ENCODE results near the gene LST1. TPM values are rescaled to one million over a fixed set of nuclear protein-coding genes. Genes with fewer than 3 reads are reported as not detected.

LST1 gene
- total RNA-seq, 1 donor from 2014 or later: 14.6 TPM

DNA sequence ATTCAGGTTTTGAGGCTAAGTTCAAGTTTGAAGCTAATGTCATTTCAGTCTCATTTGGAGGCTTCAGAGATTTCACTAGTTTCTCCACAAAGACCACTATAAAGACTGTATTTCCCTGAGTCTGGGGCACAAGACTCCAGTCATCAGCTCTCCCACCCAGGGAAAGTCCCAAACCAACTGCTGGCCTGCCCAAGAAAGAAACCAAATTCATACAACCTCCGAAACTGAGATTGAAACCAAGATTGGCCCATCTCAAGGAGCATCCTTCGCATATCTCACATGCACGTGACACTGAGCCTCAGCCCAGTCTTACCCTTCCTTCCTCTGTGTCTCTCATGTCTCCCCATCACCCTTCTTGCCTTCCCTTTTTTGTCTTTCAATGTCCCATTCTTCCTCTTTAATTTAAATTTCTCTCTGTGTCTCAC is 17.5 kb upstream of the LST1 start:
- Mint-ChIP-seq H3K4me3 (ENCODE audit: low read depth) (peak overlapping the region; percentile 64), H3K27me3 (ENCODE audit: low read depth) (peaks cover 18% of the 10 kb centered on the region), H3K27ac (peak overlapping the region; percentile 86), H3K4me1 (ENCODE audit: low read depth) (peaks cover 65% of the 10 kb centered on the region), H3K9me3 (no peaks in the 10 kb centered on the region), H3K36me3 (ENCODE audit: low read depth) (peaks cover 24% of the 10 kb centered on the region)
- intact Hi-C loops (cut with micrococcal nuclease): loop anchor here (1.0 kb wide), 3 partner anchors 8 to 21 kb away; partner anchors contain the start of gene NFKBIL1
- peak; percentile 78 for DNase-seq (ENCODE audit: low spot score)

DNA sequence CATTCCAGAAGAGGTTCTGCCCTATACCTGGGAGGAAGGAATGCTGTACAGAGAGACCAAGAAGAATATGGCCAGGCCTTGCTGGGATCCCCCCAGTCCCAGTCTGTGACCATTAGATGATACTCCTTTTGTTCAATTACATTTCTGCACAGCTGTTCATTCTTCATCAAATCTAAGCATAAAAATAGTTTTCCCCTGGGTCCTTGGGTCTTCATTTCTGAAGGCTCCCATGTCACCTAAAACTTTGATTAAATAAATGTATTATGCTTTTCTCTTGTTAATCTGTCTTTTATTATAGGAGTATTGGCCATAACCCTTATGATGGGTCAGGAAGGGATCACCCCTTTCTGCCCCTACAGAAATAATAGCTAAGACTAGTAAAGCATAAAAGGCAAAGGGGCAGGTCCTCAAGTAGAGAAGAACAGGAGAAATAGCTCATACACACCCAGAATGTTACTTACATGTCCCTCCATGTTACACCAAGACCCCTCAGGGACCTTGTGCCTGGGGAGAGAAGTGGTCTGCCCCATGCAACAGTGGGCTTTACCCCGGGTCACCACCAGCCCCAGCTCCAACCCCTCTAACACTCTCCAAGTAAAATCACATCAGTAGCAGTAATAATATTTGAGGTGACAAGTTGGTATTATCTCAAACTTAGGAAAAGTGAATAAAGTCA is 16.1 kb upstream of the LST1 start:
- H3K36me3 Mint-ChIP-seq (ENCODE audit: low read depth): peaks cover 19% of the 10 kb centered on the region
- H3K27ac Mint-ChIP-seq: no peak overlapping the region
- intact Hi-C loops (cut with micrococcal nuclease): loop anchor here (10.0 kb wide), 1 partner anchor 255 kb away; the partner anchor contains the start of gene HSPA1B
- peaks cover 13% of the 10 kb centered on the region for H3K27me3 Mint-ChIP-seq (ENCODE audit: low read depth)
- DNase-seq (ENCODE audit: low spot score): no peak
- H3K4me1 Mint-ChIP-seq (ENCODE audit: low read depth): peaks cover 71% of the 10 kb centered on the region
- H3K4me3 Mint-ChIP-seq (ENCODE audit: low read depth): no peak overlapping the region
- H3K9me3 Mint-ChIP-seq: no peaks in the 10 kb centered on the region

DNA sequence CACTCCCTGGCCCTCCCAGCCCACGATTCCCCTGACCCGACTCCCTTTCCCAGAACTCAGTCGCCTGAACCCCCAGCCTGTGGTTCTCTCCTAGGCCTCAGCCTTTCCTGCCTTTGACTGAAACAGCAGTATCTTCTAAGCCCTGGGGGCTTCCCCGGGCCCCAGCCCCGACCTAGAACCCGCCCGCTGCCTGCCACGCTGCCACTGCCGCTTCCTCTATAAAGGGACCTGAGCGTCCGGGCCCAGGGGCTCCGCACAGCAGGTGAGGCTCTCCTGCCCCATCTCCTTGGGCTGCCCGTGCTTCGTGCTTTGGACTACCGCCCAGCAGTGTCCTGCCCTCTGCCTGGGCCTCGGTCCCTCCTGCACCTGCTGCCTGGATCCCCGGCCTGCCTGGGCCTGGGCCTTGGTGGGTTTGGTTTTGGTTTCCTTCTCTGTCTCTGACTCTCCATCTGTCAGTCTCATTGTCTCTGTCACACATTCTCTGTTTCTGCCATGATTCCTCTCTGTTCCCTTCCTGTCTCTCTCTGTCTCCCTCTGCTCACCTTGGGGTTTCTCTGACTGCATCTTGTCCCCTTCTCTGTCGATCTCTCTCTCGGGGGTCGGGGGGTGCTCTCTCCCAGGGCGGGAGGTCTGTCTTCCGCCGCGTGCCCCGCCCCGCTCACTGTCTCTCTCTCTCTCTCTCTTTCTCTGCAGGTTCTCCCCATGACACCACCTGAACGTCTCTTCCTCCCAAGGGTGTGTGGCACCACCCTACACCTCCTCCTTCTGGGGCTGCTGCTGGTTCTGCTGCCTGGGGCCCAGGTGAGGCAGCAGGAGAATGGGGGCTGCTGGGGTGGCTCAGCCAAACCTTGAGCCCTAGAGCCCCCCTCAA is 13.8 kb upstream of the LST1 start, which contains the start of gene LTA:
LTA (plus strand) TSS at position 249 of the 871 bp plus-strand sequence; CDS start at position 703, 454 bp downstream.
- intact Hi-C loops (cut with micrococcal nuclease): loop anchor here (2.0 to 10.0 kb wide), 2 partner anchors 81 to 253 kb away; partner anchors contain the start of genes BAG6 and HSPA1B
- peaks cover 83% of the 10 kb centered on the region for H3K4me1 Mint-ChIP-seq (ENCODE audit: low read depth)
- H3K9me3 Mint-ChIP-seq: no peaks in the 10 kb centered on the region
- peaks cover 35% of the 10 kb centered on the region for H3K36me3 Mint-ChIP-seq (ENCODE audit: low read depth)
- peak; percentile 60 for DNase-seq (ENCODE audit: low spot score)
- peak within 1 kb of the TSS; percentile 92 for H3K4me3 Mint-ChIP-seq (ENCODE audit: low read depth)
- H3K27me3 Mint-ChIP-seq (ENCODE audit: low read depth): peaks cover 6% of the 10 kb centered on the region
- peak within 1 kb of the TSS; percentile 95 for H3K27ac Mint-ChIP-seq

DNA sequence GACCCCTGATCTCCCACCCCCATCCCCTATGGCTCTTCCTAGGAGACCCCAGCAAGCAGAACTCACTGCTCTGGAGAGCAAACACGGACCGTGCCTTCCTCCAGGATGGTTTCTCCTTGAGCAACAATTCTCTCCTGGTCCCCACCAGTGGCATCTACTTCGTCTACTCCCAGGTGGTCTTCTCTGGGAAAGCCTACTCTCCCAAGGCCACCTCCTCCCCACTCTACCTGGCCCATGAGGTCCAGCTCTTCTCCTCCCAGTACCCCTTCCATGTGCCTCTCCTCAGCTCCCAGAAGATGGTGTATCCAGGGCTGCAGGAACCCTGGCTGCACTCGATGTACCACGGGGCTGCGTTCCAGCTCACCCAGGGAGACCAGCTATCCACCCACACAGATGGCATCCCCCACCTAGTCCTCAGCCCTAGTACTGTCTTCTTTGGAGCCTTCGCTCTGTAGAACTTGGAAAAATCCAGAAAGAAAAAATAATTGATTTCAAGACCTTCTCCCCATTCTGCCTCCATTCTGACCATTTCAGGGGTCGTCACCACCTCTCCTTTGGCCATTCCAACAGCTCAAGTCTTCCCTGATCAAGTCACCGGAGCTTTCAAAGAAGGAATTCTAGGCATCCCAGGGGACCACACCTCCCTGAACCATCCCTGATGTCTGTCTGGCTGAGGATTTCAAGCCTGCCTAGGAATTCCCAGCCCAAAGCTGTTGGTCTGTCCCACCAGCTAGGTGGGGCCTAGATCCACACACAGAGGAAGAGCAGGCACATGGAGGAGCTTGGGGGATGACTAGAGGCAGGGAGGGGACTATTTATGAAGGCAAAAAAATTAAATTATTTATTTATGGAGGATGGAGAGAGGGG is 12.6 kb upstream of the LST1 start:
- Mint-ChIP-seq H3K9me3 (no peaks in the 10 kb centered on the region), H3K4me1 (ENCODE audit: low read depth) (peaks cover 76% of the 10 kb centered on the region), H3K27ac (peak overlapping the region; percentile 95), H3K36me3 (ENCODE audit: low read depth) (peaks cover 44% of the 10 kb centered on the region), H3K27me3 (ENCODE audit: low read depth) (peaks cover 6% of the 10 kb centered on the region), H3K4me3 (ENCODE audit: low read depth) (peak overlapping the region; percentile 92)
- intact Hi-C loops (cut with micrococcal nuclease): loop anchor here (2.0 to 10.0 kb wide), 2 partner anchors 79 to 251 kb away; partner anchors contain the start of genes BAG6 and HSPA1B
- no peak for DNase-seq (ENCODE audit: low spot score)

DNA sequence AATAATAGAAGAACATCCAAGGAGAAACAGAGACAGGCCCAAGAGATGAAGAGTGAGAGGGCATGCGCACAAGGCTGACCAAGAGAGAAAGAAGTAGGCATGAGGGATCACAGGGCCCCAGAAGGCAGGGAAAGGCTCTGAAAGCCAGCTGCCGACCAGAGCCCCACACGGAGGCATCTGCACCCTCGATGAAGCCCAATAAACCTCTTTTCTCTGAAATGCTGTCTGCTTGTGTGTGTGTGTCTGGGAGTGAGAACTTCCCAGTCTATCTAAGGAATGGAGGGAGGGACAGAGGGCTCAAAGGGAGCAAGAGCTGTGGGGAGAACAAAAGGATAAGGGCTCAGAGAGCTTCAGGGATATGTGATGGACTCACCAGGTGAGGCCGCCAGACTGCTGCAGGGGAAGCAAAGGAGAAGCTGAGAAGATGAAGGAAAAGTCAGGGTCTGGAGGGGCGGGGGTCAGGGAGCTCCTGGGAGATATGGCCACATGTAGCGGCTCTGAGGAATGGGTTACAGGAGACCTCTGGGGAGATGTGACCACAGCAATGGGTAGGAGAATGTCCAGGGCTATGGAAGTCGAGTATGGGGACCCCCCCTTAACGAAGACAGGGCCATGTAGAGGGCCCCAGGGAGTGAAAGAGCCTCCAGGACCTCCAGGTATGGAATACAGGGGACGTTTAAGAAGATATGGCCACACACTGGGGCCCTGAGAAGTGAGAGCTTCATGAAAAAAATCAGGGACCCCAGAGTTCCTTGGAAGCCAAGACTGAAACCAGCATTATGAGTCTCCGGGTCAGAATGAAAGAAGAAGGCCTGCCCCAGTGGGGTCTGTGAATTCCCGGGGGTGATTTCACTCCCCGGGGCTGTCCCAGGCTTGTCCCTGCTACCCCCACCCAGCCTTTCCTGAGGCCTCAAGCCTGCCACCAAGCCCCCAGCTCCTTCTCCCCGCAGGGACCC is 11.7 kb upstream of the LST1 start:
- peaks cover 50% of the 10 kb centered on the region for H3K36me3 Mint-ChIP-seq (ENCODE audit: low read depth)
- intact Hi-C loops (cut with micrococcal nuclease): loop anchor here (10.0 kb wide), 1 partner anchor 250 kb away; the partner anchor contains the start of gene HSPA1B
- H3K9me3 Mint-ChIP-seq: no peaks in the 10 kb centered on the region
- peak overlapping the region; percentile 92 for H3K4me3 Mint-ChIP-seq (ENCODE audit: low read depth)
- peaks cover 4% of the 10 kb centered on the region for H3K27me3 Mint-ChIP-seq (ENCODE audit: low read depth)
- H3K27ac Mint-ChIP-seq: peak overlapping the region; percentile 95
- peaks cover 76% of the 10 kb centered on the region for H3K4me1 Mint-ChIP-seq (ENCODE audit: low read depth)
- DNase-seq (ENCODE audit: low spot score): no peak

DNA sequence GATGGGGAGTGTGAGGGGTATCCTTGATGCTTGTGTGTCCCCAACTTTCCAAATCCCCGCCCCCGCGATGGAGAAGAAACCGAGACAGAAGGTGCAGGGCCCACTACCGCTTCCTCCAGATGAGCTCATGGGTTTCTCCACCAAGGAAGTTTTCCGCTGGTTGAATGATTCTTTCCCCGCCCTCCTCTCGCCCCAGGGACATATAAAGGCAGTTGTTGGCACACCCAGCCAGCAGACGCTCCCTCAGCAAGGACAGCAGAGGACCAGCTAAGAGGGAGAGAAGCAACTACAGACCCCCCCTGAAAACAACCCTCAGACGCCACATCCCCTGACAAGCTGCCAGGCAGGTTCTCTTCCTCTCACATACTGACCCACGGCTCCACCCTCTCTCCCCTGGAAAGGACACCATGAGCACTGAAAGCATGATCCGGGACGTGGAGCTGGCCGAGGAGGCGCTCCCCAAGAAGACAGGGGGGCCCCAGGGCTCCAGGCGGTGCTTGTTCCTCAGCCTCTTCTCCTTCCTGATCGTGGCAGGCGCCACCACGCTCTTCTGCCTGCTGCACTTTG is 10.7 kb upstream of the LST1 start, which contains the start of gene TNF:
TNF (plus strand) TSS at position 231 of the 567 bp plus-strand sequence; CDS start at position 408, 177 bp downstream.
- H3K9me3 Mint-ChIP-seq: no peaks in the 10 kb centered on the region
- peaks cover 4% of the 10 kb centered on the region for H3K27me3 Mint-ChIP-seq (ENCODE audit: low read depth)
- peak; percentile 74 for DNase-seq (ENCODE audit: low spot score)
- H3K4me3 Mint-ChIP-seq (ENCODE audit: low read depth): peak within 1 kb of the TSS; percentile 92
- peaks cover 56% of the 10 kb centered on the region for H3K36me3 Mint-ChIP-seq (ENCODE audit: low read depth)
- peaks cover 77% of the 10 kb centered on the region for H3K4me1 Mint-ChIP-seq (ENCODE audit: low read depth)
- intact Hi-C loops (cut with micrococcal nuclease): loop anchor here (10.0 kb wide), 1 partner anchor 249 kb away; the partner anchor contains the start of gene HSPA1B
- H3K27ac Mint-ChIP-seq: peak within 1 kb of the TSS; percentile 95

DNA sequence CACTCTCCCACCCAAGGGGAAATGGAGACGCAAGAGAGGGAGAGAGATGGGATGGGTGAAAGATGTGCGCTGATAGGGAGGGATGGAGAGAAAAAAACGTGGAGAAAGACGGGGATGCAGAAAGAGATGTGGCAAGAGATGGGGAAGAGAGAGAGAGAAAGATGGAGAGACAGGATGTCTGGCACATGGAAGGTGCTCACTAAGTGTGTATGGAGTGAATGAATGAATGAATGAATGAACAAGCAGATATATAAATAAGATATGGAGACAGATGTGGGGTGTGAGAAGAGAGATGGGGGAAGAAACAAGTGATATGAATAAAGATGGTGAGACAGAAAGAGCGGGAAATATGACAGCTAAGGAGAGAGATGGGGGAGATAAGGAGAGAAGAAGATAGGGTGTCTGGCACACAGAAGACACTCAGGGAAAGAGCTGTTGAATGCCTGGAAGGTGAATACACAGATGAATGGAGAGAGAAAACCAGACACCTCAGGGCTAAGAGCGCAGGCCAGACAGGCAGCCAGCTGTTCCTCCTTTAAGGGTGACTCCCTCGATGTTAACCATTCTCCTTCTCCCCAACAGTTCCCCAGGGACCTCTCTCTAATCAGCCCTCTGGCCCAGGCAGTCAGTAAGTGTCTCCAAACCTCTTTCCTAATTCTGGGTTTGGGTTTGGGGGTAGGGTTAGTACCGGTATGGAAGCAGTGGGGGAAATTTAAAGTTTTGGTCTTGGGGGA is 10.0 kb upstream of the LST1 start:
- peak overlapping the region; percentile 92 for H3K4me3 Mint-ChIP-seq (ENCODE audit: low read depth)
- intact Hi-C loops (cut with micrococcal nuclease): loop anchor here (1.0 to 10.0 kb wide), 2 partner anchors 8 to 249 kb away; partner anchors contain the start of gene HSPA1B
- peaks cover 77% of the 10 kb centered on the region for H3K4me1 Mint-ChIP-seq (ENCODE audit: low read depth)
- H3K9me3 Mint-ChIP-seq: no peaks in the 10 kb centered on the region
- peaks cover 4% of the 10 kb centered on the region for H3K27me3 Mint-ChIP-seq (ENCODE audit: low read depth)
- DNase-seq (ENCODE audit: low spot score): no peak
- H3K27ac Mint-ChIP-seq: peak overlapping the region; percentile 95
- H3K36me3 Mint-ChIP-seq (ENCODE audit: low read depth): peaks cover 61% of the 10 kb centered on the region

DNA sequence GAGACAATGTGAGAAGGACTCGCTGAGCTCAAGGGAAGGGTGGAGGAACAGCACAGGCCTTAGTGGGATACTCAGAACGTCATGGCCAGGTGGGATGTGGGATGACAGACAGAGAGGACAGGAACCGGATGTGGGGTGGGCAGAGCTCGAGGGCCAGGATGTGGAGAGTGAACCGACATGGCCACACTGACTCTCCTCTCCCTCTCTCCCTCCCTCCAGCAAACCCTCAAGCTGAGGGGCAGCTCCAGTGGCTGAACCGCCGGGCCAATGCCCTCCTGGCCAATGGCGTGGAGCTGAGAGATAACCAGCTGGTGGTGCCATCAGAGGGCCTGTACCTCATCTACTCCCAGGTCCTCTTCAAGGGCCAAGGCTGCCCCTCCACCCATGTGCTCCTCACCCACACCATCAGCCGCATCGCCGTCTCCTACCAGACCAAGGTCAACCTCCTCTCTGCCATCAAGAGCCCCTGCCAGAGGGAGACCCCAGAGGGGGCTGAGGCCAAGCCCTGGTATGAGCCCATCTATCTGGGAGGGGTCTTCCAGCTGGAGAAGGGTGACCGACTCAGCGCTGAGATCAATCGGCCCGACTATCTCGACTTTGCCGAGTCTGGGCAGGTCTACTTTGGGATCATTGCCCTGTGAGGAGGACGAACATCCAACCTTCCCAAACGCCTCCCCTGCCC is 9.0 kb upstream of the LST1 start:
- Mint-ChIP-seq H3K27ac (peak overlapping the region; percentile 95), H3K9me3 (no peaks in the 10 kb centered on the region), H3K36me3 (ENCODE audit: low read depth) (peaks cover 64% of the 10 kb centered on the region), H3K4me1 (ENCODE audit: low read depth) (peaks cover 75% of the 10 kb centered on the region), H3K27me3 (ENCODE audit: low read depth) (peaks cover 4% of the 10 kb centered on the region), H3K4me3 (ENCODE audit: low read depth) (peak overlapping the region; percentile 92)
- intact Hi-C loops (cut with micrococcal nuclease): loop anchor here (1.0 to 10.0 kb wide), 2 partner anchors 9 to 248 kb away; partner anchors contain the start of gene HSPA1B
- peak; percentile 54 for DNase-seq (ENCODE audit: low spot score)

DNA sequence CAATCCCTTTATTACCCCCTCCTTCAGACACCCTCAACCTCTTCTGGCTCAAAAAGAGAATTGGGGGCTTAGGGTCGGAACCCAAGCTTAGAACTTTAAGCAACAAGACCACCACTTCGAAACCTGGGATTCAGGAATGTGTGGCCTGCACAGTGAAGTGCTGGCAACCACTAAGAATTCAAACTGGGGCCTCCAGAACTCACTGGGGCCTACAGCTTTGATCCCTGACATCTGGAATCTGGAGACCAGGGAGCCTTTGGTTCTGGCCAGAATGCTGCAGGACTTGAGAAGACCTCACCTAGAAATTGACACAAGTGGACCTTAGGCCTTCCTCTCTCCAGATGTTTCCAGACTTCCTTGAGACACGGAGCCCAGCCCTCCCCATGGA is 8.5 kb upstream of the LST1 start:
- Mint-ChIP-seq H3K4me3 (ENCODE audit: low read depth) (peak overlapping the region; percentile 92), H3K36me3 (ENCODE audit: low read depth) (peaks cover 61% of the 10 kb centered on the region), H3K27ac (no peak overlapping the region), H3K9me3 (no peaks in the 10 kb centered on the region), H3K27me3 (ENCODE audit: low read depth) (peaks cover 4% of the 10 kb centered on the region), H3K4me1 (ENCODE audit: low read depth) (peaks cover 77% of the 10 kb centered on the region)
- intact Hi-C loops (cut with micrococcal nuclease): loop anchor here (10.0 kb wide), 1 partner anchor 247 kb away; the partner anchor contains the start of gene HSPA1B
- DNase-seq (ENCODE audit: low spot score): no peak

All from activated T-helper 2 cell treated with anti-CD3 and anti-CD28 coated beads, Interferon-gamma antibody, Interleukin-2, Interleukin-4, amounts not matched to agents 10 μg/mL and 5 μg/mL and 100 μg/mL, durations not matched to agents 14 hours and 24 hours and 36 hours (primary cell).